CD14-positive monocyte (primary cell): ENCODE results near the gene DDIAS. TPM values are rescaled to one million over a fixed set of nuclear protein-coding genes. Genes with fewer than 3 reads are reported as not detected.

Experiments used
- DNase-seq, 3 donors: peaks; one replicate each; pipeline ENCODE4 v3.0.0-alpha.2; 2011 to 2022
- H2AFZ ChIP-seq: 2 replicates; pipeline ENCODE4 v1.6.0; 2012; ENCODE audit warnings: mild to moderate bottlenecking, low read depth, low read length, inconsistent platforms; ENCODE audit not compliant: insufficient read depth, poor library complexity, severe bottlenecking
- H3K27ac ChIP-seq, 2 donors: 1 replicate in 1 of 2; 2 replicates in 1 of 2; pipeline ENCODE4 v1.5.1; 2012 to 2013; ENCODE audit warnings: low read length in 2 of 2, control low read depth in 1 of 2, inconsistent platforms in 1 of 2, low read depth in 1 of 2, mild to moderate bottlenecking in 1 of 2
- H3K27me3 ChIP-seq, 2 donors: one replicate each; pipeline versions ENCODE4 v1.6.0 to v1.6.1; 2011 to 2013; ENCODE audit warnings: low read length in 2 of 2; ENCODE audit not compliant: control insufficient read depth in 2 of 2, insufficient read depth in 2 of 2
- H3K36me3 ChIP-seq, 2 donors: replicated peaks in 1 of 2; 1 replicate in 1 of 2; 2 replicates in 1 of 2; pipeline versions ENCODE4 v1.5.1 to v1.6.1; 2012 to 2013; ENCODE audit warnings: low read length in 2 of 2, control low read depth in 1 of 2, inconsistent platforms in 1 of 2, mild to moderate bottlenecking in 1 of 2; ENCODE audit not compliant: insufficient read depth in 2 of 2, control insufficient read depth in 1 of 2
- H3K4me1 ChIP-seq, 2 donors: 1 replicate in 1 of 2; 2 replicates in 1 of 2; pipeline versions ENCODE4 v1.5.1 to v1.6.1; 2012 to 2013; ENCODE audit warnings: low read length in 2 of 2, control low read depth in 1 of 2, inconsistent platforms in 1 of 2, mild to moderate bottlenecking in 1 of 2, moderate library complexity in 1 of 2; ENCODE audit not compliant: insufficient read depth in 2 of 2, control insufficient read depth in 1 of 2
- H3K4me2 ChIP-seq: replicated peaks from 2 replicates; pipeline ENCODE3; 2012; ENCODE audit warnings: low read length, moderate library complexity, mild to moderate bottlenecking; ENCODE audit not compliant: poor library complexity, severe bottlenecking; ENCODE audit errors: extremely low read depth
- H3K4me3 ChIP-seq, 3 experiments: fragments of 200-600 bp in 1 of 3; sonication (generic) in 1 of 3; replicated peaks in 1 of 3; 1 replicate in 2 of 3; 2 replicates in 1 of 3; pipeline ENCODE4 v1.5.1; 2011 to 2013; ENCODE audit warnings: low read length in 3 of 3, mild to moderate bottlenecking in 3 of 3, control low read depth in 2 of 3, low read depth in 2 of 3, inconsistent platforms in 1 of 3, moderate library complexity in 1 of 3
- H3K79me2 ChIP-seq: 2 replicates; pipeline ENCODE4 v1.6.0; 2012; ENCODE audit warnings: mild to moderate bottlenecking, control low read depth, inconsistent platforms, low read length, moderate library complexity; ENCODE audit not compliant: insufficient read depth
- H3K9ac ChIP-seq: 2 replicates; pipeline ENCODE4 v1.6.0; 2017; ENCODE audit warnings: low read length, mild to moderate bottlenecking; ENCODE audit not compliant: insufficient read depth, poor library complexity, severe bottlenecking
- H3K9me3 ChIP-seq, 2 donors: replicated peaks in 1 of 2; 1 replicate in 1 of 2; 2 replicates in 1 of 2; pipeline versions ENCODE4 v1.5.1 to v1.6.1; 2012 to 2013; ENCODE audit warnings: low read length in 2 of 2, control low read depth in 1 of 2; ENCODE audit not compliant: control insufficient read depth in 1 of 2, insufficient read depth in 1 of 2
- H4K20me1 ChIP-seq: 2 replicates; pipeline ENCODE4 v1.6.0; 2012; ENCODE audit warnings: mild to moderate bottlenecking, low read length, control low read depth, moderate library complexity; ENCODE audit not compliant: insufficient read depth
- H3K27ac Mint-ChIP-seq, 7 donors: one replicate each; pipeline ENCODE4 v1.8.0; 2020; ENCODE audit warnings: mild to moderate bottlenecking in 7 of 7, mixed read lengths in 7 of 7, moderate library complexity in 6 of 7, inconsistent platforms in 2 of 7
- H3K27me3 Mint-ChIP-seq, 3 donors: one replicate each; pipeline ENCODE4 v1.8.0; 2021 to 2022; ENCODE audit warnings: low read depth in 3 of 3, mild to moderate bottlenecking in 3 of 3, mixed read lengths in 3 of 3, moderate library complexity in 3 of 3, inconsistent platforms in 1 of 3
- H3K36me3 Mint-ChIP-seq, 2 donors: one replicate each; pipeline ENCODE4 v1.8.0; 2020; ENCODE audit warnings: mixed read lengths in 2 of 2, inconsistent platforms in 1 of 2, mild to moderate bottlenecking in 1 of 2
- H3K4me1 Mint-ChIP-seq: one replicate; pipeline ENCODE4 v1.8.0; 2020; ENCODE audit warnings: mild to moderate bottlenecking, mixed read lengths
- H3K4me3 Mint-ChIP-seq, 2 donors: one replicate each; pipeline ENCODE4 v1.8.0; 2020; ENCODE audit warnings: mild to moderate bottlenecking in 2 of 2, mixed read lengths in 2 of 2, moderate library complexity in 1 of 2
- H3K9me3 Mint-ChIP-seq, 7 donors: one replicate each; pipeline ENCODE4 v1.8.0; 2020 to 2022; ENCODE audit warnings: mixed read lengths in 7 of 7, mild to moderate bottlenecking in 6 of 7, moderate library complexity in 6 of 7, inconsistent platforms in 2 of 7
- WGBS: methylation state at CpG from one replicate; pipeline ENCODE4 v1.1.5; 2013; ENCODE audit warnings: missing lambda C conversion rate; ENCODE audit not compliant: insufficient coverage; 5-methylcytosine and 5-hydroxymethylcytosine counted together
- intact Hi-C, 2 donors: fragments of 100-400 bp; cut with micrococcal nuclease; formaldehyde crosslinking; loops; one replicate each; pipeline versions ENCODE4 v1.15.0 to v1.15.1; 2023
- polyA minus RNA-seq: library from RNA; depleted of rRNA, polyadenylated mRNA; stranded (reverse); fragments of >200 nt; gene quantifications from 2 replicates; pipeline ENCODE4 v1.2.3, GENCODE V29; 2012
- polyA plus RNA-seq, 3 donors: library from polyadenylated mRNA; depleted of rRNA in 1 of 3; unstranded in 2 of 3; stranded (reverse) in 1 of 3; fragments of 300-500 nt in 2 of 3; fragments of >200 nt in 1 of 3; fragmentation: Illumina TruSeq in 2 of 3; gene quantifications; 1 replicate in 2 of 3; 2 replicates in 1 of 3; pipeline ENCODE4 v1.2.3, GENCODE V29; 2012 to 2021
- total RNA-seq, 12 experiments: library from RNA in 1 of 12; stranded (reverse) in 1 of 12; fragments of 120-200 nt in 1 of 12; gene quantifications; one replicate each; pipeline ENCODE4 v1.2.4 and lab custom pipeline; 2013 to 2026; ENCODE audit warnings: mixed read lengths in 6 of 12, inconsistent platforms in 1 of 12
- TF ChIP-seq, protein P1 (sequence below): fragments of 200-600 bp; IDR thresholded peaks from one replicate; pipeline ENCODE4 v1.8.0; 2022; ENCODE audit warnings: antibody characterized with exemption, mild to moderate bottlenecking

Gene DDIAS, protein sequence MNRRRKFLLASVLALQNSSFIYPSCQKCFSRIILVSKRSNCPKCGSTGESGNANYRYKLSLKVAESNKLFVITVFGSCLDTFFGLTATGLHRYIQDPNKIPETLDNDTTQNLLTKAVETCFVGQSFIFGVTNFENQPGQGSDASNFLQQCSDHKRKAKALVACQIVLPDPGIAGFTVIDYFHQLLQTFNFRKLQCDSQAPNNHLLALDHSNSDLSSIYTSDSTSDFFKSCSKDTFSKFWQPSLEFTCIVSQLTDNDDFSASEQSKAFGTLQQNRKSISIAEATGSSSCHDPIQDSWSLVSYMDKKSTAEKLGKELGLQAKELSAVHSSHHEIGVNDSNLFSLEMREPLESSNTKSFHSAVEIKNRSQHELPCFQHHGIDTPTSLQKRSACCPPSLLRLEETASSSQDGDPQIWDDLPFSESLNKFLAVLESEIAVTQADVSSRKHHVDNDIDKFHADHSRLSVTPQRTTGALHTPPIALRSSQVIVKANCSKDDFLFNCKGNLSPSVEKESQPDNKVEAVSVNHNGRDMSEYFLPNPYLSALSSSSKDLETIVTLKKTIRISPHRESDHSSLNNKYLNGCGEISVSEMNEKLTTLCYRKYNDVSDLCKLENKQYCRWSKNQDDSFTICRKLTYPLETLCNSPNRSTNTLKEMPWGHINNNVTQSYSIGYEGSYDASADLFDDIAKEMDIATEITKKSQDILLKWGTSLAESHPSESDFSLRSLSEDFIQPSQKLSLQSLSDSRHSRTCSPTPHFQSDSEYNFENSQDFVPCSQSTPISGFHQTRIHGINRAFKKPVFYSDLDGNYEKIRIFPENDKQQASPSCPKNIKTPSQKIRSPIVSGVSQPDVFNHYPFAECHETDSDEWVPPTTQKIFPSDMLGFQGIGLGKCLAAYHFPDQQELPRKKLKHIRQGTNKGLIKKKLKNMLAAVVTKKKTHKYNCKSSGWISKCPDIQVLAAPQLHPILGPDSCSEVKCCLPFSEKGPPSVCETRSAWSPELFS
- total RNA-seq (2013): 11.8 TPM
- polyA plus RNA-seq (10 to 100 TPM in 2 of 3 donors, 1 to 10 TPM in 1; 6.0 to 14.1 (median 13.5) TPM), polyA minus RNA-seq (6.7 and 9.2 TPM in 2 replicates), total RNA-seq (lab: John Stamatoyannopoulos, UW) (0.64 to 19.0 (median 5.4) reads per million in 11 experiments)

DNA sequence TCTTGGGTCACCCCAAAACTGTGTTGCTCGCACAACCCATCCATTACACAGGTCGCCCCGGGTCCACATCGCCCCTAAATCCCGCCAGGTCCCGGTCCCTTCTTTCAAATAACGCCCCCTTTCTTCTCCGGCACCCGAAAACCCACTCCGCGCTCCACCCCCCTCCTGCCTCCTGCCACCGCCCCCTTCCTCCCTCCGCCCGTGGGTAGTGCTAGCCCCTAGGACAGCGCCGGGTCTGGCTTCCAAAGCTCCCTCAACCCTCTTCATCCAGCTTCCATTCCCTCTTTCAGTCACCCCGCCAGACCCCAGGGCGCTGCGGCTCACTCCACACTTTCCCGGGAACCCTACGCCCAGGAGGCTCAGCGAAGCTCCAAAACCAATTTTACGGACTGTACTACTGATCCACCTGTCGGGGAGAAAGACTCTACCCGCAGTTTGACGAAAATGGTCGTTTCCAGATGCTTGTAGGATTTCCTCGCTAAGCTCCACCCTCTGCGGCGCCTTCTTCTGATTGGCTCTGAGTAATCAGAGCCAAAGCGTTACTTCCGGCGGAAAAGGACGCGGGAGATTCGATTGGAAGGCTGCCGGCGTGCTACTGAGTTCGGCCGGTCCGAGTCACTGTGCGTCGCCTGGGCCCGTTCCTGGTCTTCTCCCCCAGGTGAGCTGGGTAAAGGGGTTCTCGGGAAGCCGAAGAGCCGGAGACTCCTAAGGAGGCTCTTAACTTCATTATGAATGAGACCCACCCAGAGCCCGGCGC lies at the start of gene DDIAS:
DDIAS (plus strand) TSS at position 572 of the 757 bp plus-strand sequence. CDS start 13,003 bp downstream, outside the sequence.
- Histone ChIP-seq H3K9me3 (no peaks in the 10 kb centered on the region), H4K20me1 (peaks cover 28% of the 10 kb centered on the region), H3K4me2 (peak within 1 kb of the TSS; percentile 89), H3K27ac (peak within 1 kb of the TSS; percentile 99), H3K9ac (peak within 1 kb of the TSS; percentile 95), H3K27me3 (no peaks in the 10 kb centered on the region), H3K79me2 (peaks cover 82% of the 10 kb centered on the region), H3K4me3 (peak within 1 kb of the TSS; percentile 76 to 89 (median 78)), H2AFZ (peak within 1 kb of the TSS; percentile 43), H3K36me3 (peaks cover 2 to 24% of the 10 kb centered on the region in 2 donors), H3K4me1 (peaks cover 49 to 57% of the 10 kb centered on the region in 2 donors)
- Mint-ChIP-seq H3K4me1 (peaks cover 43% of the 10 kb centered on the region), H3K4me3 (peak within 1 kb of the TSS; percentile 99 to 100), H3K27ac (peak within 1 kb of the TSS; percentile 100), H3K27me3 (peaks cover 0 to 2% (median 0%) of the 10 kb centered on the region in 3 donors), H3K9me3 (peaks cover 0 to 1% (median 0%) of the 10 kb centered on the region in 7 donors), H3K36me3 (peaks cover 28 to 40% of the 10 kb centered on the region in 2 donors)
- DNase-seq: peak; percentile 96
- WGBS: under 1% methylated on average over 43 of the region's 49 CpGs
- intact Hi-C loops: loop anchor here (2.0 to 10.0 kb wide), 6 partner anchors 34 to 386 kb away; partner anchors contain the start of genes CCDC90B (in 2 of the 2), PCF11 (in 2 of the 2) and RAB30 (in 1 of the 2)
- TF ChIP-seq, protein P1, sequence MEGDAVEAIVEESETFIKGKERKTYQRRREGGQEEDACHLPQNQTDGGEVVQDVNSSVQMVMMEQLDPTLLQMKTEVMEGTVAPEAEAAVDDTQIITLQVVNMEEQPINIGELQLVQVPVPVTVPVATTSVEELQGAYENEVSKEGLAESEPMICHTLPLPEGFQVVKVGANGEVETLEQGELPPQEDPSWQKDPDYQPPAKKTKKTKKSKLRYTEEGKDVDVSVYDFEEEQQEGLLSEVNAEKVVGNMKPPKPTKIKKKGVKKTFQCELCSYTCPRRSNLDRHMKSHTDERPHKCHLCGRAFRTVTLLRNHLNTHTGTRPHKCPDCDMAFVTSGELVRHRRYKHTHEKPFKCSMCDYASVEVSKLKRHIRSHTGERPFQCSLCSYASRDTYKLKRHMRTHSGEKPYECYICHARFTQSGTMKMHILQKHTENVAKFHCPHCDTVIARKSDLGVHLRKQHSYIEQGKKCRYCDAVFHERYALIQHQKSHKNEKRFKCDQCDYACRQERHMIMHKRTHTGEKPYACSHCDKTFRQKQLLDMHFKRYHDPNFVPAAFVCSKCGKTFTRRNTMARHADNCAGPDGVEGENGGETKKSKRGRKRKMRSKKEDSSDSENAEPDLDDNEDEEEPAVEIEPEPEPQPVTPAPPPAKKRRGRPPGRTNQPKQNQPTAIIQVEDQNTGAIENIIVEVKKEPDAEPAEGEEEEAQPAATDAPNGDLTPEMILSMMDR: no peak
